Thyroid gland (tissue), 4 donors: ENCODE results near the gene AP4B1. TPM values are rescaled to one million over a fixed set of nuclear protein-coding genes. Genes with fewer than 3 reads are reported as not detected.
A peak's percentile ranks its signal among the peaks of the same experiment; 100 is the strongest.

Experiments used
- DNase-seq, 2 donors: peaks; one replicate each; pipeline ENCODE4 v3.0.0-alpha.2; 2019
- H3K27ac ChIP-seq, 3 donors: fragments of 200-600 bp; sonication (generic); 1 replicate in 2 of 3; 2 replicates in 1 of 3; pipeline ENCODE4 v1.5.1; 2016 to 2019; ENCODE audit warnings: mild to moderate bottlenecking in 1 of 3, moderate library complexity in 1 of 3
- H3K27me3 ChIP-seq: fragments of 200-600 bp; sonication (generic); one replicate; pipeline ENCODE4 v1.5.1; 2019
- H3K36me3 ChIP-seq, 2 donors: fragments of 200-600 bp; sonication (generic); one replicate each; pipeline ENCODE4 v1.5.1; 2016 to 2019
- H3K4me1 ChIP-seq, 2 donors: fragments of 200-600 bp; sonication (generic); one replicate each; pipeline ENCODE4 v1.5.1; 2017 to 2019
- H3K4me3 ChIP-seq, 3 donors: fragments of 200-600 bp; sonication (generic); replicated peaks in 1 of 3; 1 replicate in 2 of 3; 2 replicates in 1 of 3; pipeline ENCODE4 v1.5.1; 2016; ENCODE audit warnings: mild to moderate bottlenecking in 1 of 3
- H3K9me3 ChIP-seq: fragments of 200-600 bp; sonication (generic); one replicate; pipeline ENCODE4 v1.5.1; 2017
- POLR2A ChIP-seq, 2 donors: fragments of 450-650 bp; IDR thresholded peaks; one replicate each; pipeline ENCODE4 v1.6.1; 2017; ENCODE audit warnings: antibody characterized with exemption in 2 of 2, mild to moderate bottlenecking in 2 of 2, moderate library complexity in 1 of 2
- WGBS, 2 donors: methylation state at CpG; one replicate each; pipeline ENCODE4 v1.1.5; 2017; 5-methylcytosine and 5-hydroxymethylcytosine counted together
- intact Hi-C: fragments of 100-400 bp; cut with DNase I; formaldehyde crosslinking; loops from one replicate; pipeline ENCODE4 v1.15.1; 2023
- total RNA-seq, 4 donors: library from RNA; depleted of rRNA; stranded (reverse); fragments of >200 nt; gene quantifications; one replicate each; pipeline ENCODE4 v1.2.3, GENCODE V29; 2016
- TF ChIP-seq, protein P1 (sequence below), 6 experiments: fragments of 200-600 bp in 3 of 6; fragments of 450-650 bp in 3 of 6; sonication (generic) in 3 of 6; IDR thresholded peaks; one replicate each; pipeline ENCODE4 v1.5.1; 2016 to 2019; ENCODE audit warnings: antibody characterized with exemption in 6 of 6, mild to moderate bottlenecking in 2 of 6, inconsistent platforms in 1 of 6, moderate library complexity in 1 of 6

AP4B1 gene
- total RNA-seq, 4 donors from 2014 or later, result 9.7 to 14.8 (median 14.0) TPM

GRCh38 chr1:113937146-113937545 is 32.5 kb upstream of the AP4B1 start:
- H3K27ac ChIP-seq, result no peak overlapping the region
- intact Hi-C loops, result no loop called here
- H3K4me3 ChIP-seq, result no peak overlapping the region
- H3K4me1 ChIP-seq, result peaks cover 28 to 39% of the 10 kb centered on the region in 2 donors
- WGBS, 2 donors, result 78 to 85% methylated on average over 1 of the region's 1 CpG
- TF ChIP-seq POLR2A (IDR thresholded peaks at IDR 0.05), result no peak
- TF ChIP-seq, protein P1, sequence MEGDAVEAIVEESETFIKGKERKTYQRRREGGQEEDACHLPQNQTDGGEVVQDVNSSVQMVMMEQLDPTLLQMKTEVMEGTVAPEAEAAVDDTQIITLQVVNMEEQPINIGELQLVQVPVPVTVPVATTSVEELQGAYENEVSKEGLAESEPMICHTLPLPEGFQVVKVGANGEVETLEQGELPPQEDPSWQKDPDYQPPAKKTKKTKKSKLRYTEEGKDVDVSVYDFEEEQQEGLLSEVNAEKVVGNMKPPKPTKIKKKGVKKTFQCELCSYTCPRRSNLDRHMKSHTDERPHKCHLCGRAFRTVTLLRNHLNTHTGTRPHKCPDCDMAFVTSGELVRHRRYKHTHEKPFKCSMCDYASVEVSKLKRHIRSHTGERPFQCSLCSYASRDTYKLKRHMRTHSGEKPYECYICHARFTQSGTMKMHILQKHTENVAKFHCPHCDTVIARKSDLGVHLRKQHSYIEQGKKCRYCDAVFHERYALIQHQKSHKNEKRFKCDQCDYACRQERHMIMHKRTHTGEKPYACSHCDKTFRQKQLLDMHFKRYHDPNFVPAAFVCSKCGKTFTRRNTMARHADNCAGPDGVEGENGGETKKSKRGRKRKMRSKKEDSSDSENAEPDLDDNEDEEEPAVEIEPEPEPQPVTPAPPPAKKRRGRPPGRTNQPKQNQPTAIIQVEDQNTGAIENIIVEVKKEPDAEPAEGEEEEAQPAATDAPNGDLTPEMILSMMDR (IDR thresholded peaks at IDR 0.05), result no peak
- DNase-seq, result no peak
- H3K36me3 ChIP-seq, result peaks cover 9 to 11% of the 10 kb centered on the region in 2 donors
- no peaks in the 10 kb centered on the region for H3K9me3 ChIP-seq
- H3K27me3 ChIP-seq, result no peaks in the 10 kb centered on the region

DNA sequence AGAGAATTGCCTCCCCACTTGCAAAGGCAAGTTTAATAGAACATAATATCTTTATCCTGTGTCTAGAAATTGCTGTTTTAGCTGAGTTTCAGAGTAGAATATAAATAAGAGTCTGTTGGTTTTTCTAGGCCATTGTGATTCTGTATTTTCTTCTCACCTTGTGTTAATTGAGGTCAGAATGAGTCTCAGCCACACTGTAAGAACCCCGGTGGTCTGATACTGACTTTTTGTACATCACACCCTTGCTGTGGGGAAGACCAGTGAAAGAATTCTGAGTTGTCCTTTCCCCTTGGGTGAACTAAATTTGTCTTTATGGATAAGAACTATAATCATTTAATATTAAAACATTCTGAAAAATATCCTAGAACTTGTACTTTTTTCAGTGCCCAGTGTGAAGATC is 31.4 kb upstream of the AP4B1 start:
- H3K27ac ChIP-seq, result no peak overlapping the region
- H3K4me1 ChIP-seq, result peaks cover 40 to 48% of the 10 kb centered on the region in 2 donors
- no peak for DNase-seq
- TF ChIP-seq, protein P1 (IDR thresholded peaks at IDR 0.05), result no peak
- no peak for TF ChIP-seq POLR2A (IDR thresholded peaks at IDR 0.05)
- intact Hi-C loops, result no loop called here
- 78 to 84% methylated on average over 1 of the region's 1 CpG for WGBS, 2 donors
- no peak overlapping the region for H3K4me3 ChIP-seq
- H3K27me3 ChIP-seq, result no peaks in the 10 kb centered on the region
- H3K36me3 ChIP-seq, result peaks cover 6% of the 10 kb centered on the region in 2 donors
- no peaks in the 10 kb centered on the region for H3K9me3 ChIP-seq

DNA sequence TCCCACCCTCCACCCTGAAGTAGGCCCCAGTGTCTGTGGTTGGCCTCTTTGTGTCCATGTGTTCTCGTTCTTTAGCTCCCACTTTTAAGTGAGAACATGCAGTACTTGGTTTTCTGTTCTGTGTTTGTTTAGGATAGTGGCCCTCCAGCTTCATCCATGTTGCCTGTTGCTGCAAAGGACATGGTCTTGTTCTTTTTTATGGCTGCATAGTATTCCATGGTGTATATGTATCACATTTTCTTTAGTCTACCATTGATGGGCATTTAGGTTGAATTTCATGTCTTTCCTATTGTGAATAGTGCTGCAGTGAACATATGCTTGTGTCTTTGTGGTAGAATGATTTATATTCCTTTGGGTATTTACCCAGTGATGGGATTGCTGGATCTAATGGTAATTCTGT is 30.6 kb upstream of the AP4B1 start:
- Histone ChIP-seq H3K36me3 (no peaks in the 10 kb centered on the region), H3K27me3 (no peaks in the 10 kb centered on the region), H3K4me3 (no peak overlapping the region), H3K4me1 (peaks cover 41 to 48% of the 10 kb centered on the region in 2 donors), H3K9me3 (no peaks in the 10 kb centered on the region), H3K27ac (no peak overlapping the region)
- intact Hi-C loops, result no loop called here
- 96 to 100% methylated on average over 1 of the region's 1 CpG for WGBS, 2 donors
- DNase-seq, result no peak
- TF ChIP-seq POLR2A (IDR thresholded peaks at IDR 0.05), result no peak
- TF ChIP-seq, protein P1 (IDR thresholded peaks at IDR 0.05), result no peak

- Histone ChIP-seq H3K27ac (no peak overlapping the region), H3K27me3 (no peaks in the 10 kb centered on the region), H3K9me3 (no peaks in the 10 kb centered on the region), H3K4me1 (peaks cover 41 to 45% of the 10 kb centered on the region in 2 donors), H3K36me3 (no peaks in the 10 kb centered on the region), H3K4me3 (no peak overlapping the region)
- peak; percentile 18 to 39 for DNase-seq
- 75 to 78% methylated on average over 5 of the region's 5 CpGs for WGBS, 2 donors
- no peak for TF ChIP-seq POLR2A (IDR thresholded peaks at IDR 0.05)
- TF ChIP-seq, protein P1 (IDR thresholded peaks at IDR 0.05), result no peak
- intact Hi-C loops, result no loop called here
Measured at GRCh38 chr1:113934511-113935055, 30.0 kb upstream of the AP4B1 start.

DNA sequence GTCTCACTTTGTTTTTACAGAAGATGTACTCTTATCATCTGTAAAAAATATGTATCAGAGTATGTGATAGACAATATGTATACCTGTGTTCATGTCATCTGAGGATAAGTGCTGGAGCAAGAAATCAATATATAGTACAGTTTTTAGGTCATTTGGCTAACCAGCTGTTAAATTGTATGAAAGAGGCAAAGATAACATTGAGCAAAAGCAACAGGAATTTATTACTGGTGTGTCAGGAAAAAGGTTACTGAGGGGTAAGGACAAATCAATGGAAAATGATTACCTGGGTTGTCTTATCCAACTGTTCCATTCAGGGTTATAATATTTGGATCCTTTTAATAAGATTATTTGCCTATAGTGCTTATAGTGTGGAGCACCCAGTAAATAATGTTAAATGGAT is 29.4 kb upstream of the AP4B1 start:
- no peak overlapping the region for H3K4me3 ChIP-seq
- DNase-seq, result no peak
- no peaks in the 10 kb centered on the region for H3K36me3 ChIP-seq
- no peak overlapping the region for H3K27ac ChIP-seq
- no peaks in the 10 kb centered on the region for H3K27me3 ChIP-seq
- peaks cover 41 to 45% of the 10 kb centered on the region in 2 donors for H3K4me1 ChIP-seq
- H3K9me3 ChIP-seq, result no peaks in the 10 kb centered on the region
- TF ChIP-seq POLR2A (IDR thresholded peaks at IDR 0.05), result no peak
- TF ChIP-seq, protein P1 (IDR thresholded peaks at IDR 0.05), result no peak
- intact Hi-C loops, result no loop called here
